Measurements from ENCODE around the gene NDRG4.

GRCh38 chr16:58507195-58507962 lies 7.4 kb downstream of the NDRG4 start:
- TF ChIP-seq CTCF (IDR thresholded peaks at IDR 0.05): no peak
- no peak for TF ChIP-seq POLR2A (IDR thresholded peaks at IDR 0.05)
